ENCODE data around the gene SELL. TPM values are rescaled to one million over a fixed set of nuclear protein-coding genes. Genes with fewer than 3 reads are reported as not detected.

SELL gene
- total and polyA plus RNA-seq, 2 of the 8 experiments (the other 6 are each of a cell fraction or from before 2014, with no cell fraction given): not detected

GRCh38 chr1:169699707-169700106 lies 11.7 kb downstream of the SELL start (continued):
- TF ChIP-seq E2F6 (IDR thresholded peaks at IDR 0.05) (no peak), TBP (IDR thresholded peaks at IDR 0.05; ENCODE audit: low read depth, low read length) (no peak), MAFK (IDR thresholded peaks at IDR 0.05; ENCODE audit: low read depth, low read length) (no peak), POLR2A (IDR thresholded peaks at IDR 0.05; ENCODE audit: control extremely low read depth in 1 of 2, low read depth in 2 of 2, low read length in 2 of 2) (no peak), KDM4A (IDR thresholded peaks at IDR 0.05; ENCODE audit: low read depth, low read length, severe bottlenecking) (no peak)

Measured in H1 (cell line).